ENCODE results near the gene MAPK8IP3.

The MAPK8IP3 gene

GRCh38 chr16:1800701-1801100 is 94.7 kb downstream of the MAPK8IP3 start:
- H4K20me1 ChIP-seq (ENCODE audit: insufficient read depth, low read length, poor library complexity, severe bottlenecking) = no peaks in the 10 kb centered on the region
- no peak overlapping the region for H2AFZ ChIP-seq (ENCODE audit: low read length)
- H3K9me2 ChIP-seq (replicated peaks; ENCODE audit: low read depth, low read length) = no peaks in the 10 kb centered on the region
- H3K9me3 ChIP-seq (ENCODE audit: insufficient read depth, low read depth, low read length) = no peaks in the 10 kb centered on the region
- H3K27me3 ChIP-seq (ENCODE audit: insufficient read depth, low read length, poor library complexity, severe bottlenecking) = no peaks in the 10 kb centered on the region
- no peak overlapping the region for H3K4me3 ChIP-seq (ENCODE audit: low read length, poor library complexity, severe bottlenecking)
- H3K79me2 ChIP-seq (ENCODE audit: insufficient read depth, low read length) = no peaks in the 10 kb centered on the region
- no peak for TF ChIP-seq EZH2phosphoT487 (IDR thresholded peaks at IDR 0.05; ENCODE audit: borderline replicate concordance)
- TF ChIP-seq, protein P1, sequence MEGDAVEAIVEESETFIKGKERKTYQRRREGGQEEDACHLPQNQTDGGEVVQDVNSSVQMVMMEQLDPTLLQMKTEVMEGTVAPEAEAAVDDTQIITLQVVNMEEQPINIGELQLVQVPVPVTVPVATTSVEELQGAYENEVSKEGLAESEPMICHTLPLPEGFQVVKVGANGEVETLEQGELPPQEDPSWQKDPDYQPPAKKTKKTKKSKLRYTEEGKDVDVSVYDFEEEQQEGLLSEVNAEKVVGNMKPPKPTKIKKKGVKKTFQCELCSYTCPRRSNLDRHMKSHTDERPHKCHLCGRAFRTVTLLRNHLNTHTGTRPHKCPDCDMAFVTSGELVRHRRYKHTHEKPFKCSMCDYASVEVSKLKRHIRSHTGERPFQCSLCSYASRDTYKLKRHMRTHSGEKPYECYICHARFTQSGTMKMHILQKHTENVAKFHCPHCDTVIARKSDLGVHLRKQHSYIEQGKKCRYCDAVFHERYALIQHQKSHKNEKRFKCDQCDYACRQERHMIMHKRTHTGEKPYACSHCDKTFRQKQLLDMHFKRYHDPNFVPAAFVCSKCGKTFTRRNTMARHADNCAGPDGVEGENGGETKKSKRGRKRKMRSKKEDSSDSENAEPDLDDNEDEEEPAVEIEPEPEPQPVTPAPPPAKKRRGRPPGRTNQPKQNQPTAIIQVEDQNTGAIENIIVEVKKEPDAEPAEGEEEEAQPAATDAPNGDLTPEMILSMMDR (conservative IDR thresholded peaks at IDR 0.05; ENCODE audit: low read length) = no peak
- no peaks in the 10 kb centered on the region for H3F3A ChIP-seq (ENCODE audit: low read depth)
- no peaks in the 10 kb centered on the region for H3K4me1 ChIP-seq (ENCODE audit: insufficient read depth, low read length, poor library complexity, severe bottlenecking)
- no peak overlapping the region for H3K4me2 ChIP-seq (ENCODE audit: low read depth, low read length, poor library complexity, severe bottlenecking)
- no peaks in the 10 kb centered on the region for H3K36me3 ChIP-seq (ENCODE audit: insufficient read depth, low read length)
- no peak overlapping the region for H3K9ac ChIP-seq (ENCODE audit: low read depth, low read length, poor library complexity, severe bottlenecking)

DNA sequence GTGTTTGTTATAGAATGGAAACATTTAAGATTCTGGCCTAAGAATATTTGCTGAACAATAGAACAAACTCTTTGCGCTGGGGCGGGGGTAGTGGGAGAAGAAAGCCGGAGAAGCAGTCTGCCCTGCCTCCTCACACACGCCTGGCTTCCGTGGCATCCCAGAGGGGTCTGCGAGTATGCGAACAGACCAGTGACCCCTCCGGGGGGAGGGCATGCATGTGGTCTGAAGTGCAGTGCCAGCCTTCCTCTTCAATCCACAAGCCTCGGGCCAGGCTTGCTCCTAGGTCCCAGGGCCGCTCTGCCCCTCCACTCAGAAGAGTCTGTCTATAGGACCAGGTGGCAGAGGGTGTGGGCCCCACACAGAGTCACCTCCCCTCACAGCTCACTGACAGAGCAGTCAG is 101.6 kb downstream of the MAPK8IP3 start:
- no peaks in the 10 kb centered on the region for H3F3A ChIP-seq (ENCODE audit: low read depth)
- H3K4me3 ChIP-seq (ENCODE audit: low read length, poor library complexity, severe bottlenecking) = no peak overlapping the region
- TF ChIP-seq, protein P1 (conservative IDR thresholded peaks at IDR 0.05; ENCODE audit: low read length) = no peak
- TF ChIP-seq EZH2phosphoT487 (IDR thresholded peaks at IDR 0.05; ENCODE audit: borderline replicate concordance) = no peak
- no peaks in the 10 kb centered on the region for H3K9me3 ChIP-seq (ENCODE audit: insufficient read depth, low read depth, low read length)
- H3K4me2 ChIP-seq (ENCODE audit: low read depth, low read length, poor library complexity, severe bottlenecking) = no peak overlapping the region
- H3K9me2 ChIP-seq (replicated peaks; ENCODE audit: low read depth, low read length) = no peaks in the 10 kb centered on the region
- no peak overlapping the region for H2AFZ ChIP-seq (ENCODE audit: low read length)
- H3K79me2 ChIP-seq (ENCODE audit: insufficient read depth, low read length) = no peaks in the 10 kb centered on the region
- no peaks in the 10 kb centered on the region for H4K20me1 ChIP-seq (ENCODE audit: insufficient read depth, low read length, poor library complexity, severe bottlenecking)
- H3K9ac ChIP-seq (ENCODE audit: low read depth, low read length, poor library complexity, severe bottlenecking) = no peak overlapping the region
- H3K27me3 ChIP-seq (ENCODE audit: insufficient read depth, low read length, poor library complexity, severe bottlenecking) = no peaks in the 10 kb centered on the region
- no peaks in the 10 kb centered on the region for H3K4me1 ChIP-seq (ENCODE audit: insufficient read depth, low read length, poor library complexity, severe bottlenecking)
- H3K36me3 ChIP-seq (ENCODE audit: insufficient read depth, low read length) = no peaks in the 10 kb centered on the region

- H3K79me2 ChIP-seq (ENCODE audit: insufficient read depth, low read length) = no peaks in the 10 kb centered on the region
- no peaks in the 10 kb centered on the region for H3K36me3 ChIP-seq (ENCODE audit: insufficient read depth, low read length)
- H3K9me3 ChIP-seq (ENCODE audit: insufficient read depth, low read depth, low read length) = no peaks in the 10 kb centered on the region
- TF ChIP-seq, protein P1 (conservative IDR thresholded peaks at IDR 0.05; ENCODE audit: low read length) = no peak
- no peak for TF ChIP-seq EZH2phosphoT487 (IDR thresholded peaks at IDR 0.05; ENCODE audit: borderline replicate concordance)
- no peaks in the 10 kb centered on the region for H4K20me1 ChIP-seq (ENCODE audit: insufficient read depth, low read length, poor library complexity, severe bottlenecking)
- no peaks in the 10 kb centered on the region for H3K4me1 ChIP-seq (ENCODE audit: insufficient read depth, low read length, poor library complexity, severe bottlenecking)
- H3K27me3 ChIP-seq (ENCODE audit: insufficient read depth, low read length, poor library complexity, severe bottlenecking) = no peaks in the 10 kb centered on the region
- H3K9ac ChIP-seq (ENCODE audit: low read depth, low read length, poor library complexity, severe bottlenecking) = no peak overlapping the region
- H3F3A ChIP-seq (ENCODE audit: low read depth) = no peaks in the 10 kb centered on the region
- no peak overlapping the region for H3K4me3 ChIP-seq (ENCODE audit: low read length, poor library complexity, severe bottlenecking)
- no peak overlapping the region for H2AFZ ChIP-seq (ENCODE audit: low read length)
- no peaks in the 10 kb centered on the region for H3K9me2 ChIP-seq (replicated peaks; ENCODE audit: low read depth, low read length)
- H3K4me2 ChIP-seq (ENCODE audit: low read depth, low read length, poor library complexity, severe bottlenecking) = no peak overlapping the region
Observed at GRCh38 chr16:1808691-1809090, 102.7 kb downstream of the MAPK8IP3 start.

Measured in Loucy (cell line).